ENCODE measurements around the gene IL9. TPM values are rescaled to one million over a fixed set of nuclear protein-coding genes. Genes with fewer than 3 reads are reported as not detected.
"Not testable (repeated sequence)": the region's sequence is repeated elsewhere in the genome, so short reads cannot be mapped to it uniquely, and the experiment has no call there.

Gene IL9
- total and polyA plus RNA-seq, 2 donors: 0.52 to 2.7 TPM

- Histone ChIP-seq H3K9me3 (ENCODE audit: control insufficient read depth in 2 of 2, insufficient read depth in 1 of 2, low read length in 1 of 2) (no peaks in the 10 kb centered on the region), H3K27ac (ENCODE audit: low read depth in 1 of 2, low read length in 1 of 2) (no peak overlapping the region), H3K27me3 (ENCODE audit: control insufficient read depth in 2 of 2, insufficient read depth in 1 of 2, low read length in 1 of 2) (no peaks in the 10 kb centered on the region), H3K36me3 (ENCODE audit: control insufficient read depth in 2 of 2, insufficient read depth in 2 of 2, low read length in 1 of 2) (no peaks in the 10 kb centered on the region), H3K4me1 (ENCODE audit: control insufficient read depth in 2 of 2, insufficient read depth in 2 of 2, low read length in 2 of 2) (no peaks in the 10 kb centered on the region), H3K4me3 (ENCODE audit: low read length in 2 of 2) (no peak overlapping the region)
- DNase-seq (ENCODE audit: low read depth in 6 of 9, low spot score in 9 of 9): no peak
- WGBS: 84% methylated on average over 2 of the region's 2 CpGs
These were observed 27.0 kb downstream of the IL9 start for GRCh38 chr5:135868681-135869080.

GRCh38 chr5:135867599-135867998 is 28.0 kb downstream of the IL9 start:
- H3K4me1 ChIP-seq (ENCODE audit: control insufficient read depth in 2 of 2, insufficient read depth in 2 of 2, low read length in 2 of 2): no peaks in the 10 kb centered on the region
- no peak for DNase-seq (ENCODE audit: low read depth in 6 of 9, low spot score in 9 of 9)
- no peaks in the 10 kb centered on the region for H3K36me3 ChIP-seq (ENCODE audit: control insufficient read depth in 2 of 2, insufficient read depth in 2 of 2, low read length in 1 of 2)
- no peaks in the 10 kb centered on the region for H3K27me3 ChIP-seq (ENCODE audit: control insufficient read depth in 2 of 2, insufficient read depth in 1 of 2, low read length in 1 of 2)
- no peak overlapping the region for H3K4me3 ChIP-seq (ENCODE audit: low read length in 2 of 2)
- H3K9me3 ChIP-seq (ENCODE audit: control insufficient read depth in 2 of 2, insufficient read depth in 1 of 2, low read length in 1 of 2): no peaks in the 10 kb centered on the region
- H3K27ac ChIP-seq (ENCODE audit: low read depth in 1 of 2, low read length in 1 of 2): no peak overlapping the region

- Histone ChIP-seq H3K27ac (ENCODE audit: low read depth in 1 of 2, low read length in 1 of 2) (no peak overlapping the region), H3K4me3 (ENCODE audit: low read length in 2 of 2) (no peak overlapping the region), H3K9me3 (ENCODE audit: control insufficient read depth in 2 of 2, insufficient read depth in 1 of 2, low read length in 1 of 2) (no peaks in the 10 kb centered on the region), H3K36me3 (ENCODE audit: control insufficient read depth in 2 of 2, insufficient read depth in 2 of 2, low read length in 1 of 2) (no peaks in the 10 kb centered on the region), H3K4me1 (ENCODE audit: control insufficient read depth in 2 of 2, insufficient read depth in 2 of 2, low read length in 2 of 2) (no peaks in the 10 kb centered on the region), H3K27me3 (ENCODE audit: control insufficient read depth in 2 of 2, insufficient read depth in 1 of 2, low read length in 1 of 2) (no peaks in the 10 kb centered on the region)
- no peak for DNase-seq (ENCODE audit: low read depth in 6 of 9, low spot score in 9 of 9)
- WGBS: 91% methylated on average over 2 of the region's 2 CpGs
These were observed 29.6 kb downstream of the IL9 start for GRCh38 chr5:135866016-135866415.

GRCh38 chr5:135864503-135865435 is 30.9 kb downstream of the IL9 start:
- Histone ChIP-seq H3K36me3 (ENCODE audit: control insufficient read depth in 2 of 2, insufficient read depth in 2 of 2, low read length in 1 of 2) (no peaks in the 10 kb centered on the region), H3K4me3 (ENCODE audit: low read length in 2 of 2) (no peak overlapping the region), H3K27ac (ENCODE audit: low read depth in 1 of 2, low read length in 1 of 2) (no peak overlapping the region), H3K9me3 (ENCODE audit: control insufficient read depth in 2 of 2, insufficient read depth in 1 of 2, low read length in 1 of 2) (no peaks in the 10 kb centered on the region), H3K27me3 (ENCODE audit: control insufficient read depth in 2 of 2, insufficient read depth in 1 of 2, low read length in 1 of 2) (no peaks in the 10 kb centered on the region), H3K4me1 (ENCODE audit: control insufficient read depth in 2 of 2, insufficient read depth in 2 of 2, low read length in 2 of 2) (no peaks in the 10 kb centered on the region)
- 80% methylated on average over 3 of the region's 3 CpGs for WGBS
- no peak for DNase-seq (ENCODE audit: low read depth in 6 of 9, low spot score in 9 of 9)

GRCh38 chr5:135862744-135863143 is 32.9 kb downstream of the IL9 start:
- no peaks in the 10 kb centered on the region for H3K4me1 ChIP-seq (ENCODE audit: control insufficient read depth in 2 of 2, insufficient read depth in 2 of 2, low read length in 2 of 2)
- no peak overlapping the region for H3K4me3 ChIP-seq (ENCODE audit: low read length in 2 of 2)
- no peaks in the 10 kb centered on the region for H3K9me3 ChIP-seq (ENCODE audit: control insufficient read depth in 2 of 2, insufficient read depth in 1 of 2, low read length in 1 of 2)
- no peak overlapping the region for H3K27ac ChIP-seq (ENCODE audit: low read depth in 1 of 2, low read length in 1 of 2)
- 99% methylated on average over 2 of the region's 2 CpGs for WGBS
- no peaks in the 10 kb centered on the region for H3K36me3 ChIP-seq (ENCODE audit: control insufficient read depth in 2 of 2, insufficient read depth in 2 of 2, low read length in 1 of 2)
- DNase-seq (ENCODE audit: low read depth in 6 of 9, low spot score in 9 of 9): no peak
- no peaks in the 10 kb centered on the region for H3K27me3 ChIP-seq (ENCODE audit: control insufficient read depth in 2 of 2, insufficient read depth in 1 of 2, low read length in 1 of 2)

- H3K4me3 ChIP-seq (ENCODE audit: low read length in 2 of 2): no peak overlapping the region
- no peak for DNase-seq (ENCODE audit: low read depth in 6 of 9, low spot score in 9 of 9)
- no peaks in the 10 kb centered on the region for H3K36me3 ChIP-seq (ENCODE audit: control insufficient read depth in 2 of 2, insufficient read depth in 2 of 2, low read length in 1 of 2)
- no peaks in the 10 kb centered on the region for H3K9me3 ChIP-seq (ENCODE audit: control insufficient read depth in 2 of 2, insufficient read depth in 1 of 2, low read length in 1 of 2)
- H3K4me1 ChIP-seq (ENCODE audit: control insufficient read depth in 2 of 2, insufficient read depth in 2 of 2, low read length in 2 of 2): no peaks in the 10 kb centered on the region
- no peak overlapping the region for H3K27ac ChIP-seq (ENCODE audit: low read depth in 1 of 2, low read length in 1 of 2)
- no peaks in the 10 kb centered on the region for H3K27me3 ChIP-seq (ENCODE audit: control insufficient read depth in 2 of 2, insufficient read depth in 1 of 2, low read length in 1 of 2)
These were observed 33.6 kb downstream of the IL9 start for GRCh38 chr5:135862086-135862485.

- Histone ChIP-seq H3K9me3 (ENCODE audit: control insufficient read depth in 2 of 2, insufficient read depth in 1 of 2, low read length in 1 of 2) (no peaks in the 10 kb centered on the region), H3K4me1 (ENCODE audit: control insufficient read depth in 2 of 2, insufficient read depth in 2 of 2, low read length in 2 of 2) (no peaks in the 10 kb centered on the region), H3K4me3 (ENCODE audit: low read length in 2 of 2) (no peak overlapping the region), H3K27ac (ENCODE audit: low read depth in 1 of 2, low read length in 1 of 2) (no peak overlapping the region), H3K36me3 (ENCODE audit: control insufficient read depth in 2 of 2, insufficient read depth in 2 of 2, low read length in 1 of 2) (no peaks in the 10 kb centered on the region), H3K27me3 (ENCODE audit: control insufficient read depth in 2 of 2, insufficient read depth in 1 of 2, low read length in 1 of 2) (no peaks in the 10 kb centered on the region)
- WGBS: 89% methylated on average over 1 of the region's 1 CpG
- no peak for DNase-seq (ENCODE audit: low read depth in 6 of 9, low spot score in 9 of 9)
These were observed 34.0 kb downstream of the IL9 start for GRCh38 chr5:135861641-135862040.

- Histone ChIP-seq H3K36me3 (ENCODE audit: control insufficient read depth in 2 of 2, insufficient read depth in 2 of 2, low read length in 1 of 2) (no peaks in the 10 kb centered on the region), H3K27me3 (ENCODE audit: control insufficient read depth in 2 of 2, insufficient read depth in 1 of 2, low read length in 1 of 2) (no peaks in the 10 kb centered on the region), H3K4me1 (ENCODE audit: control insufficient read depth in 2 of 2, insufficient read depth in 2 of 2, low read length in 2 of 2) (no peaks in the 10 kb centered on the region), H3K9me3 (ENCODE audit: control insufficient read depth in 2 of 2, insufficient read depth in 1 of 2, low read length in 1 of 2) (no peaks in the 10 kb centered on the region), H3K4me3 (ENCODE audit: low read length in 2 of 2) (no peak overlapping the region), H3K27ac (ENCODE audit: low read depth in 1 of 2, low read length in 1 of 2) (no peak overlapping the region)
- WGBS: 88% methylated on average over 1 of the region's 1 CpG
- DNase-seq (ENCODE audit: low read depth in 6 of 9, low spot score in 9 of 9): no peak
These were observed 36.0 kb downstream of the IL9 start for GRCh38 chr5:135859641-135860040.

GRCh38 chr5:135859186-135859585 is 36.5 kb downstream of the IL9 start:
- H3K27me3 ChIP-seq (ENCODE audit: control insufficient read depth in 2 of 2, insufficient read depth in 1 of 2, low read length in 1 of 2); H3K4me3 ChIP-seq (ENCODE audit: low read length in 2 of 2); H3K9me3 ChIP-seq (ENCODE audit: control insufficient read depth in 2 of 2, insufficient read depth in 1 of 2, low read length in 1 of 2); DNase-seq (ENCODE audit: low read depth in 6 of 9, low spot score in 9 of 9); H3K36me3 ChIP-seq (ENCODE audit: control insufficient read depth in 2 of 2, insufficient read depth in 2 of 2, low read length in 1 of 2); H3K27ac ChIP-seq (ENCODE audit: low read depth in 1 of 2, low read length in 1 of 2); H3K4me1 ChIP-seq (ENCODE audit: control insufficient read depth in 2 of 2, insufficient read depth in 2 of 2, low read length in 2 of 2): not testable (repeated sequence)
- 74% methylated on average over 3 of the region's 3 CpGs for WGBS
